GM10266 (cell line): ENCODE measurements around the gene ADAP1.

Experiments
- DNase-seq: peaks from one replicate; pipeline ENCODE4 v3.0.0; 2012; ENCODE audit errors: extremely low spot score
- CTCF ChIP-seq: IDR thresholded peaks from 2 replicates; pipeline ENCODE4 v1.5.1; 2012; ENCODE audit warnings: mild to moderate bottlenecking, low read depth; ENCODE audit not compliant: control insufficient read depth, insufficient read depth; ENCODE audit errors: missing control alignments

Gene ADAP1

GRCh38 chr7:985127-985416 is 30.6 kb upstream of the ADAP1 start:
- DNase-seq, result no peak
- no peak for TF ChIP-seq CTCF

GRCh38 chr7:984361-985126 is 30.1 kb upstream of the ADAP1 start:
- no peak for TF ChIP-seq CTCF
- no peak for DNase-seq

GRCh38 chr7:983616-984071 is 29.2 kb upstream of the ADAP1 start:
- TF ChIP-seq CTCF, result no peak
- no peak for DNase-seq

- TF ChIP-seq CTCF, result no peak
- no peak for DNase-seq
Observed at GRCh38 chr7:983004-983615, 28.6 kb upstream of the ADAP1 start, which contains the start of gene CYP2W1. CYP2W1 (plus strand) TSS chr7:983181; CDS start chr7:983212, 31 bp downstream.

- DNase-seq, result no peak
- no peak for TF ChIP-seq CTCF
Observed at GRCh38 chr7:982511-983003, 28.1 kb upstream of the ADAP1 start.

GRCh38 chr7:981793-982510 is 27.5 kb upstream of the ADAP1 start:
- DNase-seq, result no peak
- TF ChIP-seq CTCF, result no peak
